MG63 (cell line): ENCODE results near the gene TEX48. TPM values are rescaled to one million over a fixed set of nuclear protein-coding genes. Genes with fewer than 3 reads are reported as not detected.

Source experiments
- DNase-seq: peaks from one replicate; pipeline ENCODE4 v3.0.0-alpha.2; 2020
- H3K27me3 ChIP-seq: fragments of 250-450 bp; sonication (Bioruptor Pico); 2 replicates; pipeline ENCODE4 v1.5.1; 2020; ENCODE audit warnings: mild to moderate bottlenecking, moderate library complexity
- H3K36me3 ChIP-seq: fragments of 250-450 bp; sonication (Bioruptor Pico); 2 replicates; pipeline ENCODE4 v1.5.1; 2020; ENCODE audit warnings: mild to moderate bottlenecking, moderate library complexity
- H3K4me3 ChIP-seq: fragments of 250-450 bp; sonication (Bioruptor Pico); 2 replicates; pipeline ENCODE4 v1.5.1; 2020; ENCODE audit warnings: mild to moderate bottlenecking, moderate library complexity
- H3K9me3 ChIP-seq: fragments of 250-450 bp; sonication (Bioruptor Pico); 2 replicates; pipeline ENCODE4 v1.5.1; 2020; ENCODE audit warnings: mild to moderate bottlenecking, moderate library complexity
- total RNA-seq: library from RNA; depleted of rRNA; stranded (reverse); fragments of >200 nt; shearing (Covaris generic); gene quantifications from 2 replicates; pipeline ENCODE4 v1.2.3, GENCODE V29; 2014; ENCODE audit warnings: low replicate concordance

The TEX48 gene
- total RNA-seq, 1 experiment from 2014 or later = not detected

DNA sequence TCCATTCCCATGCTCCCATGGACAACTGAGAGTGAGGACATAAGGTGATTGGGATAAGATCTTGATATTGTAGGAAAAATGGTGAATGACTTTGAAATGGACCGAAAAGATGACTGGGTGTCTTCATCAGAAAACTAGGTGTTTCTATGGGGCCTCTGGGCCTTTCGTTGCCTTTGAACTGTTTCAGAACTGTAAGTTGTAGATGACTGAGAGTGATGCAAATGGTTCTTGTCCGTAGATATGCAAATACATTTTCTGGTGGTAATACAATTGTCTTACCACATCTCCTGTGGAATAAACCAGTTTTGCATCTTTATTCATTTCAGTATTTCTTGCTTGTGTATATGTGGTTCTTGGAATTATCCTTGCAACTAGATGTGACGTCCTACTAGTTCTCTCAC is 16.0 kb upstream of the TEX48 start:
- H3K27me3 ChIP-seq = no peaks in the 10 kb centered on the region
- DNase-seq = no peak
- no peaks in the 10 kb centered on the region for H3K9me3 ChIP-seq
- H3K4me3 ChIP-seq = no peak overlapping the region
- no peaks in the 10 kb centered on the region for H3K36me3 ChIP-seq

DNA sequence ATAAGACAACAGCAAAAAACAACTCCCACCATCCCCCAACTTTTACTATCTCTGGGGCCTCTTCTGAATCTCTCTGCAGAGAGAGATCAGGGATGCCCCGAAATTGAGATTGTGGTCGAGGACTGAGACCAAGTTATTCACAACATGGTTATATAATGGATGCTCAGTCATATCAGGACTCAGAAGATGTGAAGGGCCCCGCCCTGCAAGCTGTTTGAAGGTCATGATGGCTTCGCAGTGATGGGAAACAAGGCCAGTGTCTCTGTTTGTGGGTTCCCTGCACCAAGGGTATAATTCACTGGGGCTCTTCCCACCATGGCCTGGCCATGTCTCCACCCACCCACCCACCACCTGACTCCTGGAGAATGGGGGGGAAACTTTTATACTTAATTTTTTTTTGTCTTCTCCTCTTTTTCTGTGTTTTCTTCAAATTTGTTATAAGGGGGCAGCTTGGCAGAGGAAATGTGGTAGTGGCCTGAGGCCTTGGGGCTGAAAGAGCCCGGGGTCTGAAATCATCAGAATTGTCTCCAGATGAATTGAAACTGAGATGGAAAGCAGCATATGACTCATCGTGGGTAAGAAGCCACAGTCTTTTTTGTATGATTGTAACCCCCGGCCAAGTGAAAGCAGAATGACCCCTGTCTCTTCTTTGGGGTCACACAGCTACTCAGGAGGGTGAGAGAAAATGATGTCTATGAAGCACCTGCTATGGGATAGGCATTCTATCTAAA is 15.0 kb upstream of the TEX48 start:
- H3K36me3 ChIP-seq = no peaks in the 10 kb centered on the region
- H3K27me3 ChIP-seq = no peaks in the 10 kb centered on the region
- H3K9me3 ChIP-seq = no peaks in the 10 kb centered on the region
- no peak overlapping the region for H3K4me3 ChIP-seq
- DNase-seq = no peak

GRCh38 chr9:114695948-114696347 is 14.0 kb upstream of the TEX48 start:
- no peaks in the 10 kb centered on the region for H3K27me3 ChIP-seq
- DNase-seq = no peak

DNA sequence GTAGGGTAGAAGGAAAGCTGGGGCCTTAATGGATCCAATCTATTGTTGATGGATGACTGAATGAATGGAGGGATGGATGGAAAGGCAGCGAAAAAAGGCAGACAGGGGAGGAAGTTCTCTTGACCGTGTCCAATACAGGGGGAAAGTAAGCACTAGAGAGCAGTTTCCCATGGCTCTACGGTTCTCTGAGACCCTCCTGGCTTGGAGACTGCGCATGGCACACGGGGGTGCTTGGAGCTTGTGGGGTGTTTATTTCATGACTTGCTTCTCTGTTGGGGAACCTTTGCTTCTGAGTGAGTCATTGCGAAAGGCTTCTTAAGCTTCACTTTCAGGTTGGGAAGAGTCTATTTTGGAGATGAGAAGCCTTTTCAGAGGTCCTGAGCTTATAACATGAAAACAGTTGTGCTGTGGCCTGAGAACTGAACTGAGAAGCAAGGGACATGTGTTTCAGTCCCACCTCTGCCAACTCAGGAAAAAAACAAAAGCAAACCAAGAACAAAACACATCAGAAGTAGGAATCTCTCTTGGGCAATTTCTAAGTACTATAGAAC is 12.8 kb upstream of the TEX48 start:
- DNase-seq = no peak
- Histone ChIP-seq H3K27me3 (no peaks in the 10 kb centered on the region), H3K9me3 (no peaks in the 10 kb centered on the region), H3K4me3 (no peak overlapping the region), H3K36me3 (no peaks in the 10 kb centered on the region)

More at GRCh38 chr9:114695948-114696347, 14.0 kb upstream of the TEX48 start:
- no peaks in the 10 kb centered on the region for H3K36me3 ChIP-seq
- H3K4me3 ChIP-seq = no peak overlapping the region
- H3K9me3 ChIP-seq = no peaks in the 10 kb centered on the region

GRCh38 chr9:114694146-114694545 is 12.2 kb upstream of the TEX48 start:
- no peaks in the 10 kb centered on the region for H3K36me3 ChIP-seq
- no peaks in the 10 kb centered on the region for H3K9me3 ChIP-seq
- no peak overlapping the region for H3K4me3 ChIP-seq
- peak; percentile 65 for DNase-seq
- no peaks in the 10 kb centered on the region for H3K27me3 ChIP-seq

- H3K36me3 ChIP-seq = no peaks in the 10 kb centered on the region
- no peak overlapping the region for H3K4me3 ChIP-seq
Measured at GRCh38 chr9:114693248-114693855, 11.4 kb upstream of the TEX48 start.

GRCh38 chr9:114691956-114692295 is 9.9 kb upstream of the TEX48 start:
- H3K27me3 ChIP-seq = no peaks in the 10 kb centered on the region
- 0 out of 2 replicates have a peak, but pooled peaks cover 2% of the 10 kb centered on the region for H3K9me3 ChIP-seq
- H3K36me3 ChIP-seq = no peaks in the 10 kb centered on the region
- DNase-seq = no peak
- H3K4me3 ChIP-seq = no peak overlapping the region

More at GRCh38 chr9:114693248-114693855, 11.4 kb upstream of the TEX48 start:
- Histone ChIP-seq H3K27me3 (no peaks in the 10 kb centered on the region), H3K9me3 (no peaks in the 10 kb centered on the region)
- DNase-seq = no peak

- no peak overlapping the region for H3K4me3 ChIP-seq
- H3K27me3 ChIP-seq = no peaks in the 10 kb centered on the region
- peak; percentile 73 for DNase-seq
- H3K9me3 ChIP-seq = peaks cover 2% of the 10 kb centered on the region; the same call in 1 of the 2 replicates
- H3K36me3 ChIP-seq = no peaks in the 10 kb centered on the region
Measured at GRCh38 chr9:114691046-114691955, 9.3 kb upstream of the TEX48 start.

GRCh38 chr9:114690308-114690707 is 8.3 kb upstream of the TEX48 start:
- no peak overlapping the region for H3K4me3 ChIP-seq
- peaks cover 9% of the 10 kb centered on the region for H3K9me3 ChIP-seq
- no peaks in the 10 kb centered on the region for H3K36me3 ChIP-seq
- DNase-seq = no peak
- no peaks in the 10 kb centered on the region for H3K27me3 ChIP-seq

DNA sequence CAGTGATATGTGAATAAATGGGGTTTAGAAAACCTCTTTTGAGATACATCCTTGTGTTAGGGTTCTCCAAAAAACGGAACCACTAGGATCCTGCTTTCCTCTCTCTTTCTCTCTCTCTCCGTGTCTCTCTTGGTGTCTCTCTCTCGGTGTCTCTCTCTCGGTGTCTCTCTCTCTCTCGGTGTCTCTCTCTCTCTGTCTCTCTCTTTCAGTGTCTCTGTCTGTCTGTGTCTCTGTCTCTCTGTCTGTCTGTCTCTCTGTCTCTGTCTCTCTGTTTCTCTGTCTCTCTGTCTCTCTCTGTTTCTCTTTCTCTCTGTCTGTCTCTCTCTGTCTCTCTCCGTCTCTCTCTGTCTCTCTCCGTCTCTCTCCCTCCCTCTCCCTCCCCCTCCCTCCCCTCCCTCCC is 7.8 kb upstream of the TEX48 start:
- H3K9me3 ChIP-seq = peaks cover 9% of the 10 kb centered on the region
- H3K27me3 ChIP-seq = no peaks in the 10 kb centered on the region
- no peak for DNase-seq
- H3K4me3 ChIP-seq = no peak overlapping the region
- no peaks in the 10 kb centered on the region for H3K36me3 ChIP-seq

DNA sequence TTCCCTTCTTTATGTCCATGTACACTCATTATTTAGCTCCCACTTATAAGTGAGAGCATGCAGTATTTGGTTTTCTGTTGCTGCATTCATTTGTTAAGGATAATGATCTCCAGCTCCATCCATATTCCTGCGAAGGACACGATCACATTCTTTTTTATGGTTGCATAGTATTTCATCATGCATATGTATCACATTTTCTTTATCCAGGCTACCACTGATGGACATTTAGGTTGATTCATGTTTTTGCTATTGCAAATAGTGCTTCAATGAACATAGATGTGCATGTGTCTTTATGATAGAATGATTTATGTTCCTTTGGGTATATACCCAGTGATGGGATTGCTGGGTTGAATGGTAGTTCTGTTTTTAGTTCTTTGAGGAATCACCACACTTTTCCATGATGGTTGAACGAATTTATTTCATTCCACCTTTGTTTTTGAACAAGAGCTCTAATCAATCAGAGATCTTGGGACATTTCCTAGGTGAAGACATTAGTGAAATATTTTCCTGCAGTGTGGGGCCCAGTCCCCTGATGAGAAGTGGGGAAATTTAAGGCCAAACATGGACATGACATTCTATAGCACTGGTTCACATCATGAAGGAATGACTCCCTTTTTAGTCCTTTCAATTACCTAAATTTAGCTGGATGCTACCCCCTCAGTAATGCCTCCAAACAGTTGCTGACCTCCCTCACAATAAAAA is 7.1 kb upstream of the TEX48 start:
- Histone ChIP-seq H3K36me3 (no peaks in the 10 kb centered on the region), H3K27me3 (no peaks in the 10 kb centered on the region), H3K9me3 (peaks cover 9% of the 10 kb centered on the region), H3K4me3 (no peak overlapping the region)
- DNase-seq = no peak

DNA sequence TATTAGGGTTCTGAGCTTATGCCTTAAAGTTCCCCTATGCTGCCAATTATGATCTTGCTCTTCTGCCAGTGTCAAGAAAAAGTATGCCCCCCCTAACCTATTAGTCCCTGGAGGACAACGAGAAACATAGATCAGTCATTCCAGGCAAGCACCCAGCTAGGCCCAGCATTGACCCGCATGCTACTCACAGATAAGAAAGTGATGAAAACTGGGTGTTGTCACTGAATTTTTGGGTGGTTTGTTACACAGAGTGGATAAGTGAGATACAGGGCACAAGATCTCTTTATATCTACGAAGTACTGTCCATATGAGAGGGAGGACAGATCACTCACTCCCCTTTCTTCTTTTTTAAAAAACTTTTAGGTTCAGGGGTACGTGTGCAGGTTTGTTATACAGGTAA is 6.4 kb upstream of the TEX48 start:
- DNase-seq = no peak
- Histone ChIP-seq H3K36me3 (no peaks in the 10 kb centered on the region), H3K4me3 (no peak overlapping the region), H3K27me3 (no peaks in the 10 kb centered on the region), H3K9me3 (peaks cover 9% of the 10 kb centered on the region)

DNA sequence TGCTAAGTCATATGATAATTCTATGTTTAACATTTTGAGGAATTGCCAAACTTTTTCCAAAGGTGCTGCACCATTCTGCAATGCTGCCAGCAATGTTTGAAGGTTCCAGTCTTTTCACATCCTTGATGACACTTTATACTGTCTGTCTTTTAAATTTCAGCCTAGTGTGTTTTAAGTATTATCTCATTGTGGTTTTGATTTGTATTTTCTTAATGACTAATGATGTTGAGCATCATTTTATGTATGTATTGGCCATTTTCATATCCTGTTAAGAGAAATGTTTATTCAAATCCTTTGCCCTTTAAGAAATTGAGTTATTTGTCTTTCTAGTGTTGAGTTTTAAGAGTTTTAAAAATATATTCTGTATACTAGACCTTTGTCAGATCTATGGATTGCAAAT is 5.0 kb upstream of the TEX48 start:
- Histone ChIP-seq H3K9me3 (peaks cover 9% of the 10 kb centered on the region), H3K36me3 (no peaks in the 10 kb centered on the region), H3K4me3 (no peak overlapping the region), H3K27me3 (no peaks in the 10 kb centered on the region)
- no peak for DNase-seq

DNA sequence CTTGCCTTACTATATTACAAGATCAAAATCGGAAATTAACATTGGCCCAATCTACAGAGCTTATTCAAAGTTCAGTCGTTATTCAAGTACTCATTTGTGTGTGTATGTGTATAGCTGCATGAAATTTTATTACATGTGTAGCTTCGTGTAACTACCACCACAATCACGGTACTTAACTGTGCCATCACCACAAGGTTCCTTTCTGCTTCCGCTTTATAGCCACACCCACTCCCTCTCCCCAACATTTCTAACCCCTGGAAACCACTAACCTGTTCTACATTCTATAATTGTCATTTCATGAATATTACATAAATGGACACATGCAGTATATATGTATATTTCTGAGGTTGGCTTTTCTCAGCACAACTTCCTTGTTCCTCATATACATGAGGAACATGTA is 4.0 kb upstream of the TEX48 start:
- no peaks in the 10 kb centered on the region for H3K27me3 ChIP-seq
- DNase-seq = no peak
- H3K4me3 ChIP-seq = no peak overlapping the region
- no peaks in the 10 kb centered on the region for H3K36me3 ChIP-seq
- peaks cover 9% of the 10 kb centered on the region for H3K9me3 ChIP-seq

GRCh38 chr9:114684036-114684435 is 2.0 kb upstream of the TEX48 start:
- H3K9me3 ChIP-seq = peaks cover 9% of the 10 kb centered on the region

GRCh38 chr9:114682846-114683245 is 854 bp upstream of the TEX48 start:
- H3K4me3 ChIP-seq = no peak overlapping the region
- H3K27me3 ChIP-seq = no peaks in the 10 kb centered on the region
- no peaks in the 10 kb centered on the region for H3K36me3 ChIP-seq
- no peak for DNase-seq
- H3K9me3 ChIP-seq = peaks cover 9% of the 10 kb centered on the region

More at GRCh38 chr9:114684036-114684435, 2.0 kb upstream of the TEX48 start:
- Histone ChIP-seq H3K36me3 (no peaks in the 10 kb centered on the region), H3K27me3 (no peaks in the 10 kb centered on the region), H3K4me3 (no peak overlapping the region)
- DNase-seq = no peak
